Colonic mucosa (tissue), 4 donors: ENCODE results near the gene NOD2. TPM values are rescaled to one million over a fixed set of nuclear protein-coding genes. Genes with fewer than 3 reads are reported as not detected.

Experiments
- DNase-seq: peaks from one replicate; pipeline ENCODE4 v3.0.0-alpha.2; 2020
- H3K27ac ChIP-seq: fragments of 200-600 bp; one replicate; pipeline ENCODE4 v1.8.0; 2021
- H3K27me3 ChIP-seq: fragments of 200-600 bp; one replicate; pipeline ENCODE4 v1.8.0; 2021
- H3K36me3 ChIP-seq: fragments of 200-600 bp; one replicate; pipeline ENCODE4 v1.8.0; 2021
- H3K4me1 ChIP-seq: fragments of 200-600 bp; one replicate; pipeline ENCODE4 v1.8.0; 2021; ENCODE audit warnings: mild to moderate bottlenecking
- H3K4me3 ChIP-seq: fragments of 200-600 bp; one replicate; pipeline ENCODE4 v1.8.0; 2021
- H3K9ac ChIP-seq, 2 donors: one replicate each; pipeline ENCODE4 v1.7.0; 2013; ENCODE audit warnings: control low read depth in 2 of 2, low read depth in 2 of 2, low read length in 2 of 2
- H3K9me3 ChIP-seq: fragments of 200-600 bp; one replicate; pipeline ENCODE4 v1.8.0; 2021
- intact Hi-C: fragments of 100-400 bp; cut with DNase I; formaldehyde crosslinking; loops from one replicate; pipeline ENCODE4 v1.14.1; 2022
- total RNA-seq, 2 donors: library from RNA; stranded (reverse); fragmentation: NEBNext Ultra II Directional in 1 of 2; extraction: Animal tissue kit (Norgen Biotek cat#: 25700) in 1 of 2; gene quantifications; one replicate each; pipeline ENCODE4 v1.2.1, GENCODE V29; 2021
- TF ChIP-seq, protein P1 (sequence below): fragments of 200-600 bp; IDR thresholded peaks from one replicate; pipeline ENCODE4 v1.8.0; 2022; ENCODE audit warnings: antibody characterized with exemption, mild to moderate bottlenecking
- donor health status: healthy.
- donor health status: DM: no; HTN: no; CAD: no.
- donor health status: DM: no; HTN: no; CAD: no.

NOD2 gene
- total RNA-seq, 2 donors from 2014 or later, result 0.79 to 1.2 TPM

DNA sequence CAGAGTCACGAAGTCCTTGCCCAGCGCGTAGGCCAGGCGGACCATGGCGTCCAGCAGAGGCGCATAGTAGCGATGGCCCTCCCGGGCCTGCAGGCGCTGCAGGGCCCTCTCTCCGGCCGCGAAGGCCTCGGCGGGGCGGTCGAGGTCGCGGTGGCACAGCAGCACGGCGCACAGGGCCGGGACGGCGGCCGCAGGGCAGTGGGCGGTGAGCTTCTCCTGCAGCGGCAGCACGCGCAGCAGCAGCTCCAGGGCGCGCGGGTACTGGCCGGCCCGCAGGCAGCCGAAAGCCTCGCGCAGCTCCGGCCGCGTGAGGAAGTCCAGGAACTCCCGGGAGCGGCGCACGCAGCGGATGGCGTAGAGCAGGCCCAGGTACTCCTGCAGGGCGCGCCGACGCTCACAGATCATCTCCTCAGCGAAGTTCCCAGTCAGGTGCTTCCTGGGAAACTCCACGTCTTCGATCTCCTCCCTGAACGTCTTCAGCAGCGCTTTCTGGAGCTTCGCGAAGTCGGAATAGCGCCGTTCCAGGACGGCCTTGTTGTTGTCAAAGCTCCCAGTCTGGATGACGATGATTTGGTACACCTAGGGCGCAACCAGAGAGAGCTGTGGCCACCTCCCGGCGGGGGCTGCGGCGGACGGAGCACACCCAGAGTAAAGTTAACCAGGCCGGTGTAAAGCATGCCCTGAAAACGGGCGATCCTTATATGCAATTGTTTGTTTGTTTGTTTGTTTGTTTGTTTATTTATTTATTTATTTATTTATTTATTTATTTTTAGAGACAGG, 19.7 kb upstream of the NOD2 start:
- Histone ChIP-seq H3K36me3 (no peaks in the 10 kb centered on the region), H3K9ac (no peak overlapping the region), H3K27ac (no peak overlapping the region), H3K9me3 (peaks cover 7% of the 10 kb centered on the region), H3K4me3 (no peak overlapping the region), H3K4me1 (no peaks in the 10 kb centered on the region), H3K27me3 (no peaks in the 10 kb centered on the region)
- intact Hi-C loops, result no loop called here
- TF ChIP-seq, protein P1, sequence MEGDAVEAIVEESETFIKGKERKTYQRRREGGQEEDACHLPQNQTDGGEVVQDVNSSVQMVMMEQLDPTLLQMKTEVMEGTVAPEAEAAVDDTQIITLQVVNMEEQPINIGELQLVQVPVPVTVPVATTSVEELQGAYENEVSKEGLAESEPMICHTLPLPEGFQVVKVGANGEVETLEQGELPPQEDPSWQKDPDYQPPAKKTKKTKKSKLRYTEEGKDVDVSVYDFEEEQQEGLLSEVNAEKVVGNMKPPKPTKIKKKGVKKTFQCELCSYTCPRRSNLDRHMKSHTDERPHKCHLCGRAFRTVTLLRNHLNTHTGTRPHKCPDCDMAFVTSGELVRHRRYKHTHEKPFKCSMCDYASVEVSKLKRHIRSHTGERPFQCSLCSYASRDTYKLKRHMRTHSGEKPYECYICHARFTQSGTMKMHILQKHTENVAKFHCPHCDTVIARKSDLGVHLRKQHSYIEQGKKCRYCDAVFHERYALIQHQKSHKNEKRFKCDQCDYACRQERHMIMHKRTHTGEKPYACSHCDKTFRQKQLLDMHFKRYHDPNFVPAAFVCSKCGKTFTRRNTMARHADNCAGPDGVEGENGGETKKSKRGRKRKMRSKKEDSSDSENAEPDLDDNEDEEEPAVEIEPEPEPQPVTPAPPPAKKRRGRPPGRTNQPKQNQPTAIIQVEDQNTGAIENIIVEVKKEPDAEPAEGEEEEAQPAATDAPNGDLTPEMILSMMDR, result no peak
- no peak for DNase-seq

GRCh38 chr16:50674831-50675230, 18.6 kb upstream of the NOD2 start:
- intact Hi-C loops, result no loop called here
- H3K27ac ChIP-seq, result no peak overlapping the region
- no peak for DNase-seq
- no peaks in the 10 kb centered on the region for H3K4me1 ChIP-seq
- H3K27me3 ChIP-seq, result no peaks in the 10 kb centered on the region
- H3K9ac ChIP-seq, result no peak overlapping the region
- no peak overlapping the region for H3K4me3 ChIP-seq
- TF ChIP-seq, protein P1, result no peak
- H3K9me3 ChIP-seq, result peaks cover 7% of the 10 kb centered on the region
- no peaks in the 10 kb centered on the region for H3K36me3 ChIP-seq

DNA sequence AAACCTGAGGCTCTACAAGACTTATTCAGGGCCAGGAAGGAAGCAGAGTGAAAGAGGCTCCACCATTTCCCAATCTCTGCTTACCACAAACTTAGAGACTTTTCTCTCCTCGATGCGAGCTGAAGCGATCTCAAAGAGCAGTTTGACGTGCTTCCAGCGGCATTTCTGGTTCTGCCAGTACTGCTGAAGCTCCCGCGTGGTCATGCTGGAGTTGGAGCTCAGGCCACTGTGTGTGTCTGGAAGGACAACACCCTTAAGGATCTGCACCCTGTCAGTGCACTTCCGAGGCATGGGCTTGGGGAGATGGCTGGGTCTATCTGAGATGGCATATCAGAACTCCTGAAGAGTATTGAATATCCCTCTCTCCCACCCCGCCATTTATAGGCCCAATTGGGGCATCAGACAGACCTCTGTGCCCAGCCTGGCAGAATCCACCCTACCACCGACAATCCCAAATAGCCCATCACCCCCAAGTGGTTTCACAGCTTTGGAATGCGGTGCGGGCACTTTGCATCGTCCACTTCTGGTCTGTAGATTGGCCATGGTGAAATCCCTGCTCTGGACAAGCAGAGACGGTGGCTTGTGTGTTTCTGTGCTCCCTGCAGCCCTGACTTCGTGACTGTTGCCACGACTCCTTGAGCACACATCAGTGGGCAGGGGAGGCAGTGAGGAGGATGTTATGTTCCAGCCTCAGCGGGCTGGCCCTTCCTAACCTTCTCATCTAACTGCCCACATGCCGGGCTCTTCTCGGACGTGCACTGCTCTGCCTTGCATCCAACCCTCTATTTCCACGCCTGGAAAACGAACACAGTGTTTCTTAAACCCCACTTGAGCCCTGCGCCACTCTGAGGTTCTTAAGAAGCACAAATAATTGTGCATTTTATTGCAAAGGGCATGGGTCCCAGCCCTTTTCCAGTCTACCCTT, 17.5 kb upstream of the NOD2 start:
- Histone ChIP-seq H3K9ac (no peak overlapping the region), H3K36me3 (no peaks in the 10 kb centered on the region), H3K4me1 (no peaks in the 10 kb centered on the region), H3K27ac (no peak overlapping the region), H3K4me3 (no peak overlapping the region), H3K27me3 (no peaks in the 10 kb centered on the region), H3K9me3 (peaks cover 7% of the 10 kb centered on the region)
- intact Hi-C loops, result no loop called here
- no peak for DNase-seq
- TF ChIP-seq, protein P1, result no peak

GRCh38 chr16:50676684-50677225, 16.7 kb upstream of the NOD2 start:
- Histone ChIP-seq H3K27me3 (no peaks in the 10 kb centered on the region), H3K27ac (no peak overlapping the region), H3K36me3 (no peaks in the 10 kb centered on the region), H3K9me3 (peaks cover 4% of the 10 kb centered on the region), H3K4me1 (no peaks in the 10 kb centered on the region), H3K9ac (no peak overlapping the region), H3K4me3 (no peak overlapping the region)
- DNase-seq, result no peak
- intact Hi-C loops, result no loop called here
- TF ChIP-seq, protein P1, result no peak

DNA sequence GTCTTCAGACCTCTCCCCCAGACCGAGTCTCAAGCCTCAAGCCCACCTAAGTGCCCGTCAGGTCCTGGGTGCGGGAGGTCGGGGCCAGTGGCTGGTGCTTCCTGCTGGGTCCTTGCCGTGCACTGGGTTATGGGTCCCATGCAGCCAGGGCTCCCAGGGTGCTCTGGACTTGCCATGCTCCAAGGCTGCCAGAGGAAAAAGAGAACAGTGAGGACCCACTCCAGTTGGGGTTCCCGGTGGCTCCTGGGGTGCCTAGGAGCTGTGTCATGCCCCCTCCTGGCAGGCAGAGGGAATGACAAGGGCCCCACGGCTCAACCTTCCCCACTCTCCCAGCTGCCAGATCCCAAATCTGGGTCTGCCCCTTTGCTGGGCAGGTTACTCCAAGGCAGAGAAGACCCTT, 16.1 kb upstream of the NOD2 start:
- H3K9me3 ChIP-seq, result no peaks in the 10 kb centered on the region
- H3K9ac ChIP-seq, result no peak overlapping the region
- H3K27me3 ChIP-seq, result no peaks in the 10 kb centered on the region
- H3K4me1 ChIP-seq, result no peaks in the 10 kb centered on the region
- intact Hi-C loops, result no loop called here
- DNase-seq, result no peak
- H3K4me3 ChIP-seq, result no peak overlapping the region
- no peak overlapping the region for H3K27ac ChIP-seq
- no peaks in the 10 kb centered on the region for H3K36me3 ChIP-seq
- TF ChIP-seq, protein P1, result peak; percentile 40
